GM21381 (cell line): ENCODE results near the gene IFIT1B.
A peak's percentile ranks its signal among the peaks of the same experiment; 100 is the strongest.
"Not testable (repeated sequence)": the region's sequence is repeated elsewhere in the genome, so short reads cannot be mapped to it uniquely, and the experiment has no call there.

Experiments
- ATAC-seq: cut with Tn5 transposase; IDR thresholded peaks from one replicate; pipeline ENCODE4 v1.9.1; 2021; ENCODE audit warnings: mild to moderate bottlenecking, moderate library complexity; ENCODE audit not compliant: unreplicated experiment

The IFIT1B gene

GRCh38 chr10:89377705-89378637 is at the start of gene IFIT1B:
IFIT1B (plus strand) TSS chr10:89378056; CDS start chr10:89378136, 80 bp downstream.
- ATAC-seq = no peak

GRCh38 chr10:89329151-89329550 is 48.7 kb upstream of the IFIT1B start:
- ATAC-seq = no peak

GRCh38 chr10:89330014-89330413 is 47.8 kb upstream of the IFIT1B start:
- not testable (repeated sequence) for ATAC-seq

- ATAC-seq = no peak
These were observed 47.2 kb upstream of the IFIT1B start for GRCh38 chr10:89330537-89331212.

GRCh38 chr10:89331487-89332122 is 46.3 kb upstream of the IFIT1B start:
- not testable (repeated sequence) for ATAC-seq

GRCh38 chr10:89332123-89332633 is 45.7 kb upstream of the IFIT1B start:
- ATAC-seq = peak; percentile 42

- ATAC-seq = no peak
These were observed 42.6 kb upstream of the IFIT1B start for GRCh38 chr10:89335226-89335625.

- ATAC-seq = no peak
These were observed 41.6 kb upstream of the IFIT1B start for GRCh38 chr10:89336241-89336640.

GRCh38 chr10:89337484-89337883 is 40.4 kb upstream of the IFIT1B start:
- no peak for ATAC-seq

- ATAC-seq = no peak
These were observed 39.1 kb upstream of the IFIT1B start for GRCh38 chr10:89338713-89339112.

GRCh38 chr10:89339875-89340274 is 38.0 kb upstream of the IFIT1B start:
- ATAC-seq = no peak

- ATAC-seq = no peak
These were observed 36.2 kb upstream of the IFIT1B start for GRCh38 chr10:89341649-89342048.

GRCh38 chr10:89342206-89342958 is 35.5 kb upstream of the IFIT1B start:
- ATAC-seq = no peak

- no peak for ATAC-seq
These were observed 34.6 kb upstream of the IFIT1B start for GRCh38 chr10:89343089-89343767.

- no peak for ATAC-seq
These were observed 33.7 kb upstream of the IFIT1B start for GRCh38 chr10:89344156-89344555.

- ATAC-seq = no peak
These were observed 32.4 kb upstream of the IFIT1B start for GRCh38 chr10:89345367-89346000.

- no peak for ATAC-seq
These were observed 31.2 kb upstream of the IFIT1B start for GRCh38 chr10:89346405-89347254.

GRCh38 chr10:89347701-89348457 is 30.0 kb upstream of the IFIT1B start:
- ATAC-seq = no peak
